NCI-H748 (cell line): Measurements from ENCODE around the gene CHD2.
"Not testable (repeated sequence)": the region's sequence is repeated elsewhere in the genome, so short reads cannot be mapped to it uniquely, and the experiment has no call there.

Experiments used
- DNase-seq: peaks from one replicate; lab custom pipeline; 2025; ENCODE audit not compliant: unreplicated experiment; lab: John Stamatoyannopoulos, UW

Gene CHD2

DNA sequence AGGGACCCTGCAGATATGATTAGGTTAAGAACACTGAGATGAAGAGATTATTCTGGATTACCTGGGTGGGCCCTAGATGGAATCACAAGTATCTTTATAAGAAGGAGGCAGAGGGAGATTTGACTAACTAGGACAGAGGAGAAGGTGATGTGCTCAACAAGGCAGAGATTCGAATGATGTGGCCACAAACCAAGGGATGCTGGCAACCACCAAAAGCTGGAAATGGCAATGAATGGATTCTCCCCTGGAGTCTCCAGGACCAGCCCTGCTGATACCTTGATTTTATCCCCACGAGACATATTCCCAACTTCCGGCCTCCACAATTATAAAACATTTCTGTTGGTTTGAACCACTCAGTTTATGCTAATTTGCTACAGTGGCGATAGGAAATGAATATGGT, 146.0 kb downstream of the CHD2 start:
- no peak for DNase-seq

DNA sequence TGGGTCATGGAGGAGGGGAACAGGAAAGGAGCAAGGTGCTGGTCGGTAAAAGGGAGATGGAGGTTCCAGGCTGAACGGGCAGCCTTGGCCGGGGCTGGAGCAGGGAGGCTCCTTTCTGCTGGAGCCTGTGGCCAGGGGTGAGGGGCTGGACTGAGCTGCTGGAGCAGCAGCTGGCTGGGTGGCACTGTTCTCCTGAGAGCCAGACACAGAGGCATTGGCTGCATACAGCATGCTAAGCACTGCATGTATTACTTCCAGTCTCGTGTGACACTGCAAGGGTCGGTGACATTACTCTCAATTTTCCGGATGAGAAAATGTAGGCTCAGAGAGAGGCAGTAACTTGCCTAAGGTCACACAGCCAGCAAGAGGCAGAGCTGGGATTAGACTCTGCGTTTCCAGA, 146.6 kb downstream of the CHD2 start:
- DNase-seq: no peak

DNA sequence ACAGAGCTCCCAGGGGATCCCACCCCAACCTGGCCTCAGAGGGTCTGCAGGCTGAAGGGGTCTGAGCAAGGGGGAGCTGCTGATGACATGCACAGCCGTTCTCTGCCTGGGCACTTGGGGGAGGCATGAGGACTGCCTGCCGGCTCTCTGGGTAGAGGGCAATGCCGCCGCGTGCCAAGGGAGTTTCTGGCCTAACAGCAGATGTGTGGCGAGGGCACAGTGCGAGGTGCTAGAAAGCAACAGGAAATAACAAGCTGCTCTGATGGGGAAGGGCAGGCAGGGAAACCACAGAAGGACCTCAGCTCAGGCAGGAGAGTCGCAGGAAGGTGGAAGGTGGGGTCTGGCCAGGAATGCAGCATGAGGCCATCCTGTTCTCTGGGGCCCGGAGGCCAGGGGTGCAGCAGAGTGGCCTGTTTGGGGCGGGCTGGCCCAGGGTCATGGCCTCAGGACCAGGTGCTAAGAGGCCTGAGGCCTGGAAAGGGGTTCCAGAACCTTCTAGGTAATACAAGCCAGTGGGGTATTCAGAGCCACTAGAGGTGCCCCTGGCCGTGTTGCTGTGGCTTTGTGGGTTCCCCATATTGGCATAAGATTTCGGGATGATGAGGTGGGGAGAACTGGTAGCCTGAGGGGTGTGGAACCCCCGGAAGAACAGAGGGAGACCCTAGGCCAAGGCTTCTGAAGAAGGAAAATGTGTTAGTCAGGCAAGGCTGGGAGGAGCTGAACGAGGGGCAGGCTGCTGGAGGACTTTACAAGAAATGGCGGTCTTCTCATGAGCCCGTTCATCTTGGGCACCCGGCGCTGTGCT, 147.7 kb downstream of the CHD2 start:
- DNase-seq: no peak

DNA sequence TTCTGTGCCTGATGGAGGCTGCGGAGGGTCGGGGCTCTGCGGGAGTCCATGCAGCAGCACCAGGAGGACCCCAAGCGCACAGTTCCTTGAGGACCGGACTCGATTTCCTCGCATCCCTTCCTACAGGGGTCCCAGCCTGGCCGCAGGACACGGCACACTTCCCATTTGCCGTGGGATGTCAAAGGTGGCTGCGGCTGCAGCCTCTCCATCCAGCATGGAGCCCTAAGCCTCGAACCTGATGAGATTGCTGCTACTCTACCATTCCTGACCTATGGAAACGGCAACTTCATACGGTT, 148.2 kb downstream of the CHD2 start:
- DNase-seq: no peak

DNA sequence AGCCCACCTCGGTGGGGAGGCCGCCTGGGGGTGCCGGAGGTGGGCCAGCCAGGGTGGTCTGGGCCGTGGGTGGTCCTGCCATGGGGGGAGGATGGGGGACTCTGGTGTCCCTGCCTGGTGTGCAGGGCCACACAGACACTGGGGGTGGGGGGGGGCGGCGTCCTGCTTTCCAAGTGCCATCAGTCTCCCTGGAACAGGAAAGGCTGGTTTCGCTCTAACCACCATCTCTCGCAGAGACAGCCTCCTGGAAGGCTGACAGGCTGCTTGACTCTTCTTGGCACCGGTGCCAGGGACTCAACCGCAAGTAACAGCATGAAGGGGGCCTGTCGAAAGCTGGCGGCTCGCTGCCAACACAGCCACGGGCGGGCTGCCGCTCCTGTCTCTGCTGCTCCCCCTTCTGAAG, 148.6 kb downstream of the CHD2 start:
- no peak for DNase-seq

DNA sequence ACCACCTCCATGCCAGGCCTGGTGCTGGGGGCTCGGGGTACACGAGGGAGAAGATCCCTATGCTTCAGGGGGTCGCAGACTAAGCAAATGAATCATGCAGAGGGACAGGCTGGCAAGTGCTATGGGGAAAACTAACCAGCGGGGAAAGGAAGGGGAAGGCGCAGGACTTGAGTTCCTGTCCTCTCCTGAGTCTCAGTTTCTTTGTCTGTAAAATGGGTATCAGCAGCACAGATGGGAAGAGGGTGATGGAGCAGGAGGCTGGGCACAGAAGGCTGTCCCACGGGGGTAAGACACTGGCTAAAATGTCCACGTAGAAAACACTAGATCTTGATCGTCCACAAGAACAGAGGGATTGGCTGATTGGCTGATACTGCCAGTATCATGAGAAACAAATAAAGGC, 149.1 kb downstream of the CHD2 start:
- no peak for DNase-seq

DNA sequence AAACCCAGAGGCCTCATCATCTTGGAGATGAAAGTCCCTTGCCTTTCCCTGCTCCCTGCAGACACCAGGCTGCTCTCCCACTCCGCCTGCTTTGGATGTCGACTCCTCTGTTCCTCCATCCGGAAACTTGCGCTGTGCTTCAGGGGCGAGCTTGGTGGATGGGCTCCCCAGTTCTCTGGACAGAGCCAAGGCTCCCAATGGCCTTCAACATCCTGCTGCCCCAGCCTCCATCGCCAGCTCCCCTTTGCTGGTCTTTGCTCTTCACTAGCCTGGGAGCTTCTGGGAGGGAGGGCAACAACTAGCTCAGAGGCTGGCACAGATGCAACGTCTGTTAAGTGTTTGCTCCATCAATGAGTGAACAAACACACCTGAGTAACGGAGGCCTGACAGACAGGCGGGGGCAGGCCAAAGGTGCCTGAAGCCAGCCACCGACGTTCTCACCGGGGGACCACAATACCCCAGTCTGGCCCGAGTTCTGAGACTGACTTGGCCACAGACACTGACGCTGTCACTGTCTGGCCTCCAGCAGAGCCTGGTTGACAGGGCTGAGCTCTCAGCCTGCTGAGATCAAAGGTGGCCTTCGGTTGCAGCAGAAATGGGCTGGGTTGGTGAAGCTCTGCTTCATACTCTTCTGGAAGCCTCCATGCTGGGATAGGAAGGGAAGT, 149.9 kb downstream of the CHD2 start:
- DNase-seq: peak; percentile 34

DNA sequence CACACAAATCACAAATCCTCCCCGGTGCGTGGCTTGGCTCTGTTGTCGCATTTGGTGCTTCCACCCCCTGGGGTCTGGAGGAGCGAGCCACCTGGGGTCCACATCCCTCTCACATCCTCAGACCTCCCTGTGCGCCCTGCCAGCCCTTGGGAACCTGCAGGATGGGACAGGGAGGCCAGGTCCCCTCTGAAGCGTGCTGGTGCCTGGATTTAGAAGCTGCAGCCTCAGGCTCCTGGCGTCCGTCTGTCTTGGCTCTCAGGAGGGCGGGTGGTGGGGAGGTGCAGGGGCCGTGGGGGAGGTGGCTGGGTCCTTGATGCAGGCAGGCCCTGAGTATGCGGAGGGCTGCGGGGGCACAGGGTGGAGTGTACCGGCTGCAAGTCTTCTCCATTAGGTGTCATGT, 150.5 kb downstream of the CHD2 start:
- DNase-seq: no peak

DNA sequence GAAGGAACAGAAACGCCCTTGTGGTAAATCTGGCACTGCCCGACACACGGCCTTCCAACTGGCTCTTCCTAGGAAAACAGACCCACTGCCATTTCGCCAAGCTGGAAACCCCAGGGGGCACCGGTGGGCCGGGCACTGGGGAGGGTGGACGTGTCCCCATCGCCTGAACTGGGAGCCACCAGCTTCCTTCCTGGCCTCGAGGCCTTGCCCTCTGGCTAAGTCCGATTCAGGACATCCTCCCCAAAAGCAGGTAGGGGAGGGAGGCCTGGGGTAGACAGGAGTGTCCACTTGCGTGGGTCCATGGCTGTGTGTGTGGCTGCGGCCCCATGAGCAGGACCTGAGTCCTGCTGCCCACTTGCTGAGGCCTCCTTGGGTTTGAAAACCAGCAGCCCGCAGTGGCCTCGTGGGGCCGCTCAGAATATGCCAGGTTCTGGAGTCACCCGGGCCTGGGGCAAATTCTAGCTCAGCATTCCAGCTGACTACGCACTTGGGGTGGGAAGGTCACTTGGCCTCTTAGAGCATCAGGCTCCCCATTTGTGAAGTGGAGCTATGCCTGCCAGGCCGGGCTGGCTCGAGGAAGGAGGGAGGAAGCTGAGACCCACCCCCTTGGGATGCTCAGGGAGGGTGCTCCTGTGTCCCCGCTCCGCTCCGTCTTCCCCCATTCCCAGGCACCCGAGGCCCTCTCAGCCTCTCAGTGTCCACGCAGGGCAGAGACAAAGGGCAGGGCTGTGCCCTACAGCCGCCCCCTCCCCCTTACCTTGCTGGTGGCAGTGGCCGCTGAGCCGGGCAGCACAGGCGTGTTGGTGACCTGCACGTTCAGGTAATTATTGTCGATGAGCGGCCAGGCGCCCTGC, 151.3 kb downstream of the CHD2 start:
- no peak for DNase-seq

DNA sequence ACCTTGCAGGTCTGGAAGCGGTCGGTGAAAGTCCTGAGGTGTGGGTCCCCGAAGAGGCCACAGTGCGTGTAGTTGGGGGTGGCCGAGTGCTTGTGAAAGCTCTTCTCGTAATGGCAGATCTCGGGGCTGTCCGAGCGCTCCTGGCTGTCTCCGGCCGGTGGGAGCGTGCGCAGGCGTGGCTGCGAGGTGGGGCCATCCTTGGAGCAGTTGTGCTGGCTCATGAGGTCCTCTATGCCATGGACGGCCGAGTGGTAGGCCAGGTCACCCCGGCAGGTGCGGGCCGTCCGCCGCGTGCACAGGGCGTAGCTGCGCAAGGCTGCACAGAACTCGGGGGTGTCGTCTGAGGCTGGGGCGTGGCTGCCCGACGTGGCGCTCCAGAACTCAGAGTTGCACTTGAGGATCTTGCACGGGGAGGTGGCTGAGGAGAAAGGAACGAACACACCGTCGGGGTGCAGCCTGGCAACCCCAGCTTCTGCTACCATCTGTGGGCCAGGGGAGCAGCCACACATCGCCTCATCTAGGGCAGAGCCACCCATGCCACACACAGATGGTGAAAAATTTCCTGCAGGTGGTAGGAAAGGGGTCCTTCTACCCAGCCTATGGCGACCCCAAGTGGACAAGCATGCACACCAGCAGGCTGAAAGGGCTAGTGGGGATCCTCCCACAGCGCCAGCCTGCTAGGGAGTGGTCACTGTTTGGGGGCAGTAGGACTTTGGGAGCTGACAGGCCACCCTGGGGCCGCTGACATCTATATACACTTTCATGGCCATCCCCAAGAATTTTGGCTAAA, 152.2 kb downstream of the CHD2 start:
- no peak for DNase-seq

DNA sequence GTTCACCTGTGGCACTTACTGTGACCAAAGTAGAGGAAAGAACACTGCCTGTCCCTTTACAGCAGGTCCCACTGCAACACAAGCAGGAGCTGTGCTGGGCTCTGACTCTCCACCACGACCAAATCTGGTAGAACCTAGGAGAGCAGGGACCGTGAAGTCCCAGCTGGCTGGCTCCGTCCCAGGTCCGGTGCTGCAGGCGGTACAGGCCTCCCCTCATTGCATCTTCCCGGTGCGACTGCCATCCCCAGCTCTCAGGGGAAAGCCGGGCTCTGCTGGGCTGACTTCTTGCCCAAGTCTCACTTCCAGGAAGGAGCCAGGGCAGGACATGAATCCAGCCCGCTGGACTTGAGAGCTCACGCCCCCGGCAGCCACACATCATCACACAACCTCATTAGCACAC, 155.1 kb downstream of the CHD2 start:
- no peak for DNase-seq

DNA sequence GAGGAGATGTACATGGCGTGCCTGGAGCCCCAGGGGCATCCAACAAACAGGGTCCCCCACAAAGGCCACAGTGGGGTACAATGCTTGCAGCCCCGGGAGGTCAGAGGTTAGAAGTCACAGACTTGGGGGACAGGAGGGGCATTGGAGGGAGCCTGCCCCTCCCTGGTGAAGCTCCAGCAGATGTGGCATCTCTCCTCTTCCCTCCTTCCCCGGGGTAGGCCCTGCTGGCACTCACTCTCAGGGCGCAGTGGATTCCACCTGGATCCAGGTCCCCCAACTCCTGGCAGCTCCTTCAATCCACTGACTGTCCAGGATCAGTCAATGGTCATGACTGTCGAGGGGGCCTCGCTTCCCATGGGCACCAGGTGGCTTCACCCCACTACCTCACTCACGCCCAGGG, 156.7 kb downstream of the CHD2 start:
- no peak for DNase-seq

DNA sequence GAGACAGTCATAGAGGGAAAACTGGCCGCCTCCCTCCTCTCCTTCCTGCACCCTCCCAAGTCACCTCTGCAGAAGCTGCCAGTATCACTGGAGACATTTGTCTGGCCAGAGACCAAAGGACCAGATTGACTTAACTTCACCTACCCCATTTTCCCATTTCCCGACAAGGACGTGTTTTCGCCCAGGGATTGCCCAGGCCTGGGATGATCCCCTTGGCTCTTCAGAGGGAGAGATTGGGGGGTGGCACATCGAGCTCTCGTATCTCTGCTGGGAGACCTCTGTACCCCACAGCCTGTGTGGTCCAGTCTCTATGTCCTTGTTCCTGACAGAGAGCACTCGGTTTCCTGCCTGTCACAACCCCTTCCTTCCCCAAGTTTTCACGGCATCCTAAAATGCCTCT, 157.5 kb downstream of the CHD2 start:
- DNase-seq: no peak

DNA sequence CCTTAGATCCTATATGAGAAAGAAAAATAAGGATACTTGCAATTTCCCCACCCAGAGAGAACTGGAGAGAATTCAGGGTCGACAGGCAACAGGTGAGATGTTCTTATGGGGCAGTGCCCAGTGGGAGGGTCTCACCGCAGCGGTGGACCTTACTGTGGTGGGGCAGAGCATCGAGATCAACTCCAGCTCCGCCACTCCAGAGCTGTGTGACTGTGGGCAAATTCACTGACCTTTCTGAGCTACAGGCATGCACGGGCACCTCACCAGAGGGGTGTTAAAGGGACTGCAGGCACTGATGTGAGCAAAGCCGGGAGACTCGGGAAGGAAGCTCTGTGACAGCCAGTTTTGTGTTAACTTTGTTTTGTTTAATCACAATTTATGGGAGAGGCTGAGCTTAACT, 158.0 kb downstream of the CHD2 start:
- no peak for DNase-seq

DNA sequence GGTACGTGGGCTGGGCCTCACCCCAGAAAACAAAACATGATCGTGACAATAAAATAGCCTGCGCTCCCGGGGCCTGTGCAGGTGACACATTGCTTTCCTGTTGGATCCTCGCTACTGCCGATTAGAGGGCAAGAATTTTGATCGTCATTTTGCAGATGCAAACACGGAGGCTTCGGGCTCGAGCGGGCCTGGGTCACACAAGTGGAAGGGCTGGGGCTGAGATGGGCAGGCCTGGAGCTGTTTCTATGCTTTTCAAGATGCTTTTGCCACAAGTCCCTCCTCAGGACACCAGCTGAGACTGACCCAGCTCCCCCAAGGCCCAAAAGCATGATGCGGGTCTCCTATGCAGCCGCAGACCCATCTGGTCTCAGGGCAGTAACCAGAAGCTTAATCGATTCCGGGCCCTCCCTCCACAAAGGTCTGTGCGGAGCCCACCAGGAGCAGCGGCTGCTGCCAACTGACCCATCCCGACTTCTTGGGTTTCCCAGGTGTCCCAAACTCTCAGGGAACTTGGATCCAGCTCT, 158.8 kb downstream of the CHD2 start:
- DNase-seq: no peak

DNA sequence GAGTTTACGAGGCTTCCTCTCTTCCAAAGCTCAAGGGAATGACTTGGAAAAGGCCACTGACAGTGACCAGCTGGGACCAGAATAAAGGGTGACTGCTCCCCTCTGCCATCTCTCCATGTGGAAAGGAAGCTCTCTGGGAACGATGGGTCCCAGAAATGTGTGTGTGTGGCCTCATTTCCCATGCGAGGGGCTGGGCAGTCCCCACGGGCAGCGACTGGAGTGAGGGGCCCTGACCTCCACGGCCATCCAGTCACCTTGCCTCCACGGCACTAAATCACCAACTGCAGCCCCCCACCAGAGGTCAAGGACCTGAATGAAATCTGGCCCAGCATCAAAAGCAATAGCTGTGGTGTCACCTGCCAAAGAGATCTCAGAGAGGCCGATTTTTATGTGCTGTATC, 159.3 kb downstream of the CHD2 start:
- DNase-seq: no peak

DNA sequence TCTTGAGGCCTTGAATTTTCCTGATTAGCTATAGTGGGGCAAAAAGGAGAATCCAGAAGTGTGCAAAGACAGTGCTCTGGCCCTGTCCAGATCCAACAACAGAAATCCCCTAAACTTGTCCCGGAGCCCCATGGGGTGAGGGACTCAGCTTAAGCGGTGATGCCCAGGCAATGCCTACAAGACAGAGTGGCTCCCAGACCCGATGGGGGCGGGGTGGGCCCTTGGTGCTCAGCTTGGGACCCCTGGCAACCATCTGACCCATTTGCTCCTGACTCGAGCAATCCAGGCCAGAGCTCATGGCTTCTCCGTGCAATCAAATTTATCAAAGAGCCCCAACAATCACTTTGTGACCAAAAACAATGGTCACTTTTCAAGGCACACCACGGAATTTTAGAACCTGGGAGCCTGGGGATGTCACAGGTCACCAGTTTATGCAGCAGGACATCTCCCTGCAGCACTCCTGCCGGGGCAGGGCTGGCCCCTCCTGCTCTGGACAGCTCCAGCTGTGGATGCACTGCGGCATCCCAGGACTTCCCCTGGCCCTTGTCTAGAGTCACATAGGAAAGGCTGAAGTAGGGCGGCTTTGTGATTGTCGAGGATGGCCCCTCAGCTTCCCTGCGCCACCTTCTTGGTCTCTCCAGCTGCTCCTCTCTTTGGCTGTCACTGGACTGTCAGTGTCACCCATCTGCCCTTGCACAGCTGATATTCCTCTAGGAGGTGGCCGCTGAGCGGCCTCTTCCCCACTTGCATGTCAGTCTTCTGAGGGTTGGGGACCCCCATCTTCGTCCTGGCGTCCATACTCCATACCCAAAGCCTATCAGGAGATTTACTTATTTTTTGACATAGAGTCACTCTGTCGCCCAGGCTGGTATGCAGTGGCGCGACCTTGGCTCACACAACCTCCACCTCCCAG, 160.5 kb downstream of the CHD2 start:
- no peak for DNase-seq

DNA sequence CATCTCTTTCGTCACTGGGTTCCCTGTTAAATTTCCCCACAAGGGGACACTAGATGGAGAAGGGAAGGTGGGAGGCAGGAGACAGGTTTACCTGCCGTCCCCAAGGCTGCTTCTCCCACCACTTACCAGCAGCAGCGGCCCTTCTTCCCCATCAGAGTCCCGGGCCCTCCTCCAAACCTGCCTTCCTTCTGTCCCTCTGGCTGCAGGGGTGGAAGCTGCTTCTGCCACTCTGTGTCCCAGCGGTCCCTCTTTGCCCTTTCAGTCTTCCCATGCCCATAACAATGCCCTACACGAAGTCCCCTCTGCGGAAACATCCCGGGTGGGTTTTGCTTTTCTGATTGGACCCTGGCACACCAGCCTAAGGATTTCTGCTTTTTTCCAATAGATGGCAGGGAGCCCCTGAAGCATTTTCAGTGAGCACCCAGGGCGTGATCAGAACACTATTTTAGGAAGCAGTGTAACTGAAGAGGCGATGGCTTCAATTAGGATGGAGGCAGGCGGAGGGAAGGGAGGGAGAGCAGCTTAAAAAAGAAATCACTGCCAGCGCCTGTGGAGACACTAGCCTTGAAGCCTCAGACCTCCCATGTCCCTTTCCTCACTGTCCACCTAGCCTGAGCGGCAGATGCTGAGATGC, 162.6 kb downstream of the CHD2 start:
- DNase-seq: not testable (repeated sequence)

DNA sequence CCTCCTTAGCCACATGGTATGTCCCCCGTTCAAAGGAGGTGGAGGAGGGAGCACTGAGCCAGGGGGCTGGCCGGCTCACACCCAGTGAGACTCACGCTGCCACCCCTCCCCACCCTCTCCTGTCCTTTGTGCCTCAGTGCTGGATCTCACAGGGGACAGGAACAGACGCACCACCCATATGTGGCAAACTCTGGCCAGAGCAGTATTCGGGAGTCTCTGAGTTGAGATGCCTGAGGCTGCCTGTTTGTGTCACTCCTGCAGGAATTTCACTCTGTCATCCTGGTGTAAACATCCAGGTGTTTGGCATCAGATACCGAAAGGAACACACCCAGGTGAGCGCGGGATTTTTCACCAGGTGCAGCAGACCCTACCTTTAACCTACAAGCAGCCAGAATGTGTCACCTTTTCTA, 163.1 kb downstream of the CHD2 start:
- DNase-seq: no peak
